ENCODE measurements around the gene CDHR2. TPM values are rescaled to one million over a fixed set of nuclear protein-coding genes. Genes with fewer than 3 reads are reported as not detected.

CDHR2 gene
- total and polyA plus RNA-seq, 2 of the 13 experiments (the other 11 are each of a cell fraction or from before 2014, with no cell fraction given), result 17.9 to 20.9 TPM

- TF ChIP-seq ZNF512B (CRISPR knock-in tag; IDR thresholded peaks at IDR 0.05; ENCODE audit: borderline replicate concordance), result no peak
- 0 out of 2 replicates have a peak, but pooled peaks have one; percentile 17 for TF ChIP-seq ZMYM3 (CRISPR knock-in tag; IDR thresholded peaks at IDR 0.05)
- TF ChIP-seq SMAD9 (CRISPR knock-in tag; IDR thresholded peaks at IDR 0.05), result no peak
- no peak for TF ChIP-seq FOSL2 (CRISPR knock-in tag; IDR thresholded peaks at IDR 0.05)
- no peak for TF ChIP-seq HBP1 (CRISPR knock-in tag; IDR thresholded peaks at IDR 0.05; ENCODE audit: low read depth)
- TF ChIP-seq NR2F6 (IDR thresholded peaks at IDR 0.05), result 0 out of 2 replicates have a peak, but pooled peaks have one; percentile 20
- no peak for TF ChIP-seq NR2F6 (CRISPR knock-in tag; IDR thresholded peaks at IDR 0.05)
- TF ChIP-seq ELF1 (CRISPR knock-in tag; IDR thresholded peaks at IDR 0.05), result no peak
- no peak for TF ChIP-seq AFF4 (CRISPR knock-in tag; IDR thresholded peaks at IDR 0.05)
- no peak for TF ChIP-seq SETDB1 (CRISPR knock-in tag; IDR thresholded peaks at IDR 0.05; ENCODE audit: borderline replicate concordance)
- TF ChIP-seq ZNF629 (CRISPR knock-in tag; conservative IDR thresholded peaks at IDR 0.05), result peak; percentile 88
Measured at GRCh38 chr5:176583076-176583475, 33.9 kb downstream of the CDHR2 start (continued).

Data from HepG2 (cell line).